ENCODE measurements around the gene NARS2. TPM values are rescaled to one million over a fixed set of nuclear protein-coding genes. Genes with fewer than 3 reads are reported as not detected.
A peak's percentile ranks its signal among the peaks of the same experiment; 100 is the strongest.

Gene NARS2
- total RNA-seq, 4 donors from 2014 or later: 17.1 to 23.6 (median 22.5) TPM

DNA sequence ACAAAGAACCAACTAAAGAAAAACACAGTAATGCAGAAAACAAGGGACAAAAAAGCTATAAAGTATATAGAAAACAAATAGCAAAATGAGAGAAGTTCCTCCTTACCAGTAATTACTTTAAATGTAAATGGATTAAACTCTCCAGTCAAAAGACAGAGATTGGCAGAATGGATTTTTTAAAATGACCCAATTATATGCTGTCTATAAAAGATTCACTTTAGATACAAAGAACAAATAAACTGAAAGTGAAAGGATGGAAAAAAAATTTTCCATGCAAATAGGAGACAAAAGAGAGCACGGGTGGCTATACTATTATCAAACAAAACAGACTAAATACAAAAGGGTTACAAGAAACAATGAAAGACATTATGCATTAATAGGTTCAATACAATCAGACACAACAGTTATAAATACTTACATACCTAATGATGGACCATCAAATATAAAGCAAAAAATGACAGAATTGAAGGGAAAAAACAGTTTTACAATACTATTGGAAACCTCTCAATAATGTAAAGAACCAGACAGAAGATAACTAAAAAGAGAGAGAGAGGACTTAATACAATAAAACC, 64.6 kb downstream of the NARS2 start:
- 92 to 93% methylated on average over 1 of the region's 1 CpG for WGBS, 2 donors
- no peak for DNase-seq
- Histone ChIP-seq H3K4me1 (no peaks in the 10 kb centered on the region), H3K4me3 (replicated peaks in 1 of 3) (no peak overlapping the region), H3K36me3 (no peaks in the 10 kb centered on the region), H3K27ac (no peak overlapping the region), H3K27me3 (no peaks in the 10 kb centered on the region), H3K9me3 (no peaks in the 10 kb centered on the region)
- no peak for TF ChIP-seq POLR2A (IDR thresholded peaks at IDR 0.05)
- TF ChIP-seq, protein P1, sequence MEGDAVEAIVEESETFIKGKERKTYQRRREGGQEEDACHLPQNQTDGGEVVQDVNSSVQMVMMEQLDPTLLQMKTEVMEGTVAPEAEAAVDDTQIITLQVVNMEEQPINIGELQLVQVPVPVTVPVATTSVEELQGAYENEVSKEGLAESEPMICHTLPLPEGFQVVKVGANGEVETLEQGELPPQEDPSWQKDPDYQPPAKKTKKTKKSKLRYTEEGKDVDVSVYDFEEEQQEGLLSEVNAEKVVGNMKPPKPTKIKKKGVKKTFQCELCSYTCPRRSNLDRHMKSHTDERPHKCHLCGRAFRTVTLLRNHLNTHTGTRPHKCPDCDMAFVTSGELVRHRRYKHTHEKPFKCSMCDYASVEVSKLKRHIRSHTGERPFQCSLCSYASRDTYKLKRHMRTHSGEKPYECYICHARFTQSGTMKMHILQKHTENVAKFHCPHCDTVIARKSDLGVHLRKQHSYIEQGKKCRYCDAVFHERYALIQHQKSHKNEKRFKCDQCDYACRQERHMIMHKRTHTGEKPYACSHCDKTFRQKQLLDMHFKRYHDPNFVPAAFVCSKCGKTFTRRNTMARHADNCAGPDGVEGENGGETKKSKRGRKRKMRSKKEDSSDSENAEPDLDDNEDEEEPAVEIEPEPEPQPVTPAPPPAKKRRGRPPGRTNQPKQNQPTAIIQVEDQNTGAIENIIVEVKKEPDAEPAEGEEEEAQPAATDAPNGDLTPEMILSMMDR (IDR thresholded peaks at IDR 0.05): no peak
- intact Hi-C loops (cut with DNase I): no loop called here

DNA sequence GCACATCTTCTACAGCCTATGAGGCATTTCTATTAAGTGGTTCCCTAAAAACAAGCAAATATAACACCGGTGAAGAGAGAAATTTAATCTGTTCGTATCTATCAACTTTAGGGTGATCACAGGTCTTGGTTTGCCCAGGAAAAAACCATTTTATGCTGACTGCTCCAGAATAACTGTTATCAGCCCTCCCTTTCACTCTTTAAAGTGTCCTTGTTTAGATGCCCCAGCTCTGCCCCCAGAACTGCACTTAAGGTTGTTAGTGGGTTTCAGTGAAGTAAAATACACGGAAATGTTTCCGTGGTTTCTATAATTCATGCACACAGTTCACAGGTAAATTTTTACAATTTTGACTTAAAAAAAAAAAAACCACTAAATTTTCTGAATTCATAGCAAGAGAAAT, 70.0 kb downstream of the NARS2 start:
- no peaks in the 10 kb centered on the region for H3K36me3 ChIP-seq
- 90 to 91% methylated on average over 4 of the region's 4 CpGs for WGBS, 2 donors
- H3K27me3 ChIP-seq: no peaks in the 10 kb centered on the region
- H3K27ac ChIP-seq: no peak overlapping the region
- intact Hi-C loops (cut with DNase I): no loop called here
- no peaks in the 10 kb centered on the region for H3K9me3 ChIP-seq
- H3K4me3 ChIP-seq (replicated peaks in 1 of 3): no peak overlapping the region
- TF ChIP-seq POLR2A (IDR thresholded peaks at IDR 0.05): no peak
- TF ChIP-seq, protein P1 (IDR thresholded peaks at IDR 0.05): no peak
- DNase-seq: no peak
- no peaks in the 10 kb centered on the region for H3K4me1 ChIP-seq

DNA sequence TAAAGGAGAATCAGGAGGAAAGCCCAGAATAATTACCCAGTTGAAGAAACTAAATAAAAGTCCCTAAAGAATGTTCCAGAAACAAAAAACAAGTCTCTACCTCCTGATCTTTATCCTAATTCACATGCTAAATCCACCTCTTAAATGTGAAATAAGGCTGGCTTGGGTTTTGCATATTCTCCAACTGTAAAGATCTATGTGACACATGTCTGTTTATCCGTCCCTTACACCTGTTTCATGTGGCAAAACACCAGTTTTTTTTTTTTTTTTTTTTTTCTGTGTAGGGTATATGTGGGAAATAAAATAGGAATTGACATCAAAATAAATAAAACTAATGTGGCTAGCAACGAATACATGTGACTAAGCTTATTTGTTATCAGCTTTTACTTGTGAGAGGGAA, 70.5 kb downstream of the NARS2 start:
- no peaks in the 10 kb centered on the region for H3K4me1 ChIP-seq

DNA sequence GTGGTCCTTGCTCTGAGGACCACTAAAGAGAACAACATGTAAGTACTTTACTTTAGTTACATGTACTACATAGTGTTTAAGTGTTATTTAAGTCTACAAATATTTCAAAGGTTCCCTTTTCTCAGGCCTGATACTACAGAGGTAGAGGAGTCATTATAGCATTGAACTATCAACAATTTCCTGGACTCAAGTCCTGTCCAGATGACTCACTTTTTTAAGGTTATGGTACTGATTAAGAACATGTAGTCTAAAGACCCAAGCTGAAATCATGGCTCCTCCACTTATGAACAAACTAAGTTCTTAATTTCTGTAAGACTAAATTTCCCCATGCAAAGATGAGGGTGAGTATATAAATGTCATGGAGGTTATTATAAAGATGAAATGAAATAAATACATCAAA, 74.7 kb downstream of the NARS2 start:
- H3K36me3 ChIP-seq: no peaks in the 10 kb centered on the region
- no peak overlapping the region for H3K27ac ChIP-seq
- H3K9me3 ChIP-seq: no peaks in the 10 kb centered on the region
- peaks cover 12 to 15% of the 10 kb centered on the region in 2 donors for H3K4me1 ChIP-seq
- no peaks in the 10 kb centered on the region for H3K27me3 ChIP-seq
- intact Hi-C loops (cut with DNase I): no loop called here
- H3K4me3 ChIP-seq (replicated peaks in 1 of 3): no peak overlapping the region
- TF ChIP-seq, protein P1 (IDR thresholded peaks at IDR 0.05): no peak
- no peak for TF ChIP-seq POLR2A (IDR thresholded peaks at IDR 0.05)
- DNase-seq: no peak

More for the DNA sequence above, 70.5 kb downstream of the NARS2 start:
- Histone ChIP-seq H3K27ac (no peak overlapping the region), H3K4me3 (replicated peaks in 1 of 3) (no peak overlapping the region), H3K27me3 (no peaks in the 10 kb centered on the region), H3K36me3 (no peaks in the 10 kb centered on the region), H3K9me3 (no peaks in the 10 kb centered on the region)
- TF ChIP-seq, protein P1 (IDR thresholded peaks at IDR 0.05): no peak
- TF ChIP-seq POLR2A (IDR thresholded peaks at IDR 0.05): no peak
- intact Hi-C loops (cut with DNase I): no loop called here
- DNase-seq: no peak
- 79 to 86% methylated on average over 2 of the region's 2 CpGs for whole genome bisulfite sequencing, 2 donors

DNA sequence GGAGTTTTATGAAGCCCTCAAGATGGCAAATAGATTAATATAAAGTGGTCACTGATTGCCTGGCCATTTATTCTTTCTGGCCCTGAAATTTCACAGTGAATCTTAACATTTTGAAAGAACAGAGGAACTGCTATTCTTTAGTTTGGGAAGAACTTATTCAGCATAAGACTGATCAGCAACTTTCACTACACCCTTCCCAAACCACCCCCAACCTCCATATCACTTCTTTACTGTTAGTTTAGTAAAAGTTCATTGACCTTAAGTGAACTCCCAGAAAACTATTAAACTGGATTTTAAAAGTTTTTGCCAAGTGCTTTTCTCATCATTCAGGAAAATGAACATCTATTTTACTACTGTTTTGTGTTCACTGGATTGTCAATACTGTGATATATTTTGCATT, 77.4 kb downstream of the NARS2 start:
- no peak for DNase-seq

More for the DNA sequence above, 77.4 kb downstream of the NARS2 start:
- no peak for TF ChIP-seq POLR2A (IDR thresholded peaks at IDR 0.05)
- TF ChIP-seq, protein P1 (IDR thresholded peaks at IDR 0.05): no peak
- Histone ChIP-seq H3K4me1 (peaks cover 12 to 15% of the 10 kb centered on the region in 2 donors), H3K27me3 (no peaks in the 10 kb centered on the region), H3K9me3 (no peaks in the 10 kb centered on the region), H3K36me3 (no peaks in the 10 kb centered on the region), H3K27ac (peak overlapping the region in 2 of 3 donors; percentile 1 to 31), H3K4me3 (replicated peaks in 1 of 3) (no peak overlapping the region)
- intact Hi-C loops (cut with DNase I): no loop called here

All from thyroid gland (tissue), 4 donors.